H1 (cell line): Measurements from ENCODE around the gene SOWAHD.

Source experiments
- CBX5 ChIP-seq: fragments of 300-800, 300-1000 bp; sonication (generic); IDR thresholded peaks from 2 replicates; pipeline ENCODE4 v1.7.1; 2016; ENCODE audit warnings: antibody characterized with exemption, low read length, low read depth
- CTCF ChIP-seq, 3 experiments: IDR thresholded peaks; 1 replicate in 2 of 3; 2 replicates in 1 of 3; pipeline versions ENCODE4 v1.5.1 to v1.6.1; 2011; ENCODE audit warnings: low read length in 3 of 3, mild to moderate bottlenecking in 3 of 3, inconsistent platforms in 2 of 3, low read depth in 1 of 3, moderate library complexity in 1 of 3; ENCODE audit not compliant: insufficient read depth in 1 of 3; ENCODE audit errors: control extremely low read depth in 1 of 3
- EGR1 ChIP-seq: IDR thresholded peaks from 2 replicates; pipeline ENCODE4 v1.6.1; 2011; ENCODE audit warnings: low read depth, low read length, borderline replicate concordance
- EP300 ChIP-seq, 2 experiments: IDR thresholded peaks; 1 replicate in 1 of 2; 2 replicates in 1 of 2; pipeline ENCODE4 v1.6.1; 2011 to 2012; ENCODE audit warnings: low read depth in 2 of 2, low read length in 2 of 2, mild to moderate bottlenecking in 2 of 2, borderline replicate concordance in 1 of 2, inconsistent platforms in 1 of 2, moderate library complexity in 1 of 2
- EZH2 ChIP-seq: fragments of 200-600 bp; sonication (generic); IDR thresholded peaks from 2 replicates; pipeline ENCODE4 v1.7.1; 2012; ENCODE audit warnings: low read depth, mild to moderate bottlenecking, moderate library complexity, low read length, inconsistent platforms; ENCODE audit not compliant: severe bottlenecking
- JUND ChIP-seq: IDR thresholded peaks from 2 replicates; pipeline ENCODE4 v1.6.1; 2011; ENCODE audit warnings: mild to moderate bottlenecking, improper control_type of control experiment, low read length
- POLR2A ChIP-seq, 2 experiments: IDR thresholded peaks; 1 replicate in 1 of 2; 2 replicates in 1 of 2; pipeline ENCODE4 v1.6.1; 2011; ENCODE audit warnings: low read depth in 2 of 2, low read length in 2 of 2, mild to moderate bottlenecking in 2 of 2; ENCODE audit errors: control extremely low read depth in 1 of 2
- RFX5 ChIP-seq: IDR thresholded peaks from 2 replicates; pipeline ENCODE4 v1.6.1; 2011; ENCODE audit warnings: low read depth, low read length, improper control_type of control experiment, borderline replicate concordance
- SIN3A ChIP-seq, 2 experiments: IDR thresholded peaks in 1 of 2; conservative IDR thresholded peaks in 1 of 2; 2 replicates each; pipeline ENCODE4 v1.6.1; 2011 to 2012; ENCODE audit warnings: low read length in 2 of 2, improper control_type of control experiment in 1 of 2, low read depth in 1 of 2, mild to moderate bottlenecking in 1 of 2
- TAF1 ChIP-seq: IDR thresholded peaks from 2 replicates; pipeline ENCODE4 v1.6.1; 2011; ENCODE audit warnings: mild to moderate bottlenecking, low read depth, low read length
- USF2 ChIP-seq: IDR thresholded peaks from 2 replicates; pipeline ENCODE4 v1.6.1; 2011; ENCODE audit warnings: low read length, improper control_type of control experiment

DNA sequence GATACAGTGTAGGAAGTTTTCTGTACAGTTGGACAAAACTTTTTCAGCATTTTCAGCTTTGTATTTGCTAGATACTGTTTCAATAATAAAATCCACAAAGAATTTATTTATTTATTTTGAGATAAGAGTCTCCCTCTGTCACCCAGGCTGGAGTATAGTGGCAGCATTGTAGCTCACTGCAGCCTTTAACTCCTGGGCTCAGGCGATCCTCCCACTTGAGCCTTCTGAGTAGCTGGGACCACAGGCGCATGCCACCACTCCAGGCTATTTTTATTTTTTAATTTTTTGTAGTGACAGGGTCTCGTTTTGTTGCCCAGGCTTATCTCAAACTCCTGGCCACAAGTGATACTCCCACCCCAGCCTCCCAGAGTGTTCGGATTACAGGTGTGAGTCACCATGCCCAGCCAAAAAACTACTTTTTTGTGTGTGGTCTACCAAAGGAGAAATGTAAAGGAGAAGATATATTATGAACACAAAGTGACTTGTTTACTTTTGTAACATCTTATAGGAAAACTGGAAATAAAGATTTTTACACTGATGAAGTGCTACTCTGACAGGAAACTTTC, 13.0 kb upstream of the SOWAHD start:
- TF ChIP-seq TAF1 = no peak
- no peak for TF ChIP-seq USF2
- TF ChIP-seq EGR1 = no peak
- TF ChIP-seq EZH2 = no peak
- no peak for TF ChIP-seq CTCF (IDR thresholded peaks at IDR 0.05; ENCODE audit: control extremely low read depth in 1 of 3, insufficient read depth in 1 of 3, low read depth in 1 of 3, low read length in 3 of 3)
- TF ChIP-seq JUND = no peak
- TF ChIP-seq CBX5 = no peak
- no peak for TF ChIP-seq SIN3A (conservative IDR thresholded peaks at IDR 0.05 in 1 of 2, IDR thresholded peaks at IDR 0.05 in 1 of 2; ENCODE audit: low read depth in 1 of 2, low read length in 2 of 2)
- TF ChIP-seq POLR2A (IDR thresholded peaks at IDR 0.05; ENCODE audit: control extremely low read depth in 1 of 2, low read depth in 2 of 2, low read length in 2 of 2) = no peak
- no peak for TF ChIP-seq EP300 (IDR thresholded peaks at IDR 0.05; ENCODE audit: borderline replicate concordance in 1 of 2, low read depth in 2 of 2, low read length in 2 of 2)
- no peak for TF ChIP-seq RFX5
